ENCODE measurements around the gene PARD3. TPM values are rescaled to one million over a fixed set of nuclear protein-coding genes. Genes with fewer than 3 reads are reported as not detected.
A peak's percentile ranks its signal among the peaks of the same experiment; 100 is the strongest.
"Not testable (repeated sequence)": the region's sequence is repeated elsewhere in the genome, so short reads cannot be mapped to it uniquely, and the experiment has no call there.

PARD3 gene
- total RNA-seq, 1 experiment from 2014 or later, result 29.7 TPM

DNA sequence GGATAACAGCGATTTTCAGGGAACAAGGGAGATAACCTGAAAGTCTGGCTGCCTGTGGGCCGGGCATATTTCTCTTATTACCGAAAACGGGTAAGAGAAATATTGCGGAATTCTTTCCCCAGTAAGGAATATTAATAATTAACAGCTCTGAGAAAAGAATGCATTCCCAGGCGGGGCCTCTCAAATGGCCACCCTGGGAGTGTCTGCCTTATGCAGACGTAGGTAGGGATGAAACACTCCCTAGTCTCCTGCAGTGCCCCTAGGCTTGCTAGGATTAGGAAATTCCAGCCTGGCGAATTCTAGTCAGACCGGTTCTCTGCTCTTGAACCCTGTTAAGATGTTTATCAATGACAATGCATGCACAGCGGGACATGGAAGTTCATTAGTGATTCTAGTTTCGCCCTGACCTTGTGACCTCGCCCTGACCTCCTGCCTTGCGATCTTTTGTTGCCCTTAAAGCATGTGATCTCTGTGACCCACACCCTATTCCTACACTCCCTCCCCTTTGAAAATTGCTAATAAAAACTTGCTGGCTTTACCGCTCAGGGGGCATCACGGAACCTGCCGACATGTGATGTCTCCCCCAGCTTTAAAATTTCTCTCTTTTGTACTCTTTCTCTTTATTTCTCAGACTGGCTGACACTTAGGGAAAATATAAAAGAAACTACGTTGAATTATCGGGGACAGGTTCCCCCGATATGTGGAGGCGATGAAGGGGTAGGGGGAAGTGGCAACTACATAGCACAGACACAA is 387.8 kb downstream of the PARD3 start:
- not testable (repeated sequence) for DNase-seq (ENCODE audit: low read depth)

DNA sequence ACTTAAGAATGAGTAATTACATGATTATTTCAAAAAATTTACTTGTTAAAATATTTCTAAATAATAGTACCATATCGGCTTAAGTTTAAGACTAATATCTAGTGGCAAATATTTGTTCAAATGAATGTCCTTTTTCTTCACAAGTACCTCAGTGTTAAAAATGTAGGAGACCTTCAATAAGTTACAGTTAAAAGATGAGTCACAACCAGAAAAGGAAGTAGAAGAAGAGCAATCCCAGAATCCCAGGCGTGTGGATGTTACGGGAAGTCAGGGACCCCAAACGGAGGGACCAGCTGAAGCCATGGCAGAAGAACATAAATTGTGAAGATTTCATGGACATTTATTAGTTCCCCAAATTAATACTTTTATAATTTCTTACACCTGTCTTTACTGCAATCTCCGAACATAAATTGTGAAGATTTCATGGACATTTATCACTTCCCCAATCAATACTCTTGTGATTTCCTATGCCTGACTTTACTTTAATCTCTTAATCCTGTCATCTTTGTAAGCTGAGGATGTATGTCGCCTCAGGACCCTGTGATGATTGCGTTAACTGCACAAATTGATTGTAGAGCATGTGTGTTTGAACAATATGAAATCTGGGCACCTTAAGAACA is 388.4 kb downstream of the PARD3 start:
- DNase-seq (ENCODE audit: low read depth), result not testable (repeated sequence)

DNA sequence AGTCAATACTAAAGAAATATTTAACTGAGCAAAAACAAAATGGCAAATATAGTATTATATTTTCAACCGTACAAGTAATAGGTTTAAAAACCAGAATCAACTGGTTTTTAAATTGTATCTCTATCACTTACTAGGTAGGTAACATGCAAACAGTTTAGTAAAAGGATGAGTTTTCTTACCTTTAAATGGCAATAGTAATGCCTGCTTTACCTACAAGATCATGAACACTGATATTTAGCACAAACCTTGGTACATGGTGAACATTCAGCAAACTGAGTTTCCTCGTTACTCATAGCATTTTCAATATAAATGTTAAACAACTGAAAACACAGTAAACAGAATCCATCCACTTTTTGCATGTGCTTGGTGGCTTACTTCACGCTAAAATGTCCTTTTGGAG is 389.1 kb downstream of the PARD3 start:
- DNase-seq (ENCODE audit: low read depth), result no peak

DNA sequence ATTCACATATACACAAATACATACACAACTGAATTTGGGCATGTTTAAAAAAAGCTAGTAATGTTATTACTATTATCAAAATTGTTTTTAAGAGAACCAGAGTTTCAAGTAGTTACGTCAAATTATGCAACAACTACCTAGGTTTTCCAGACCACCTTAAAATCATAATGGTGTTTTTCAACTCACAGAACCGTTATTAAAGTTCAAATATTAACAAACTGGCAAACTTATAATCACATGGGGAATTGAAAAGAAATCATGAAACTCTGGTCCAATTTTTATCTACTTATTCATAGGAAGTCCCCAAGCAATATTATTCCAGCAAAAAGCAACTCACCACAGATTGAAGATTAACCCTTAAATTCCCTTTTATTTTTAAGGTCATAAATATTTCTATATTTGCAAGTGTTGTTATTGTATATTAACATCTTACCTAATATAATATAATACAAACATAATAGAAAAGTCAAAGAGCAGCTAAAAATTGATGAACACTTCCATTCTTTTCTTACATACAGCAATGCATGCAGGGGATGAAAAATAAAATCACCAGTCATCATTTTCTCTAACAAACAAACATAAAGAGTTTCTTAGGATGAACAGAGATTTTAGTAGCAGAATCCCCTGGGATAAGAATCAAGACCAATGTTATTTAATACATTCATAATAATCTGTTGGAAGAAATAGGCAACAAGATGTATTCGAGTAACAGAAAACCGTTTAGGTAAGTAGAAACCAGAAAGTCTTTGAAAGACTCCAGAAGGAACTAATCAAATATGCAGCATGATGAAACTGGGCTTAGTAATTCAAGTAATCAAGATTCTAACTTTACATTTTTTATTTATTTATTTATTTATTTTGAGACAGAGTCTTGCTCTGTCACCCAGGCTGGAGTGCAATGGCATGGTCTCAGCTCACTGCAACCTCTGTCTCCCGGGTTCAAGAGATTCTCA is 391.1 kb downstream of the PARD3 start:
- DNase-seq (ENCODE audit: low read depth), result no peak

DNA sequence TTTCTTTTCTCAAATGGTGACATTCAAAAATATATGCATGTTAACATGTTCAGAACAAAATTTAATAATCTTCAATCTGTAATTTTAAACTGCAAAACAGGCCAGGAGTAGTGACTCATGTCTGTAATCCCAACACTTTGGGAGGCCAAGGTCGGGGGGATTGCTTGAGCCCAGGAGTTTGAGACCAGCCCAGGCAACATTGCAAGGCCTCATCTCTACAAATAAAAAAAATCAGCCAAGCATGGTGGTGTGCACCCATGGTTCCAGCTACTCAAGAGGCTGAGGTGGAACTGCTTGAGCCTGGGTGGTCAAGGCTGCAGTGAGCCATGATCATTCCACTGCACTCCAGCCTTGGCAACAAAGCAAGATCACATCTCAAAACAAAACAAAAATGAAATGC is 394.3 kb downstream of the PARD3 start:
- DNase-seq (ENCODE audit: low read depth), result no peak

DNA sequence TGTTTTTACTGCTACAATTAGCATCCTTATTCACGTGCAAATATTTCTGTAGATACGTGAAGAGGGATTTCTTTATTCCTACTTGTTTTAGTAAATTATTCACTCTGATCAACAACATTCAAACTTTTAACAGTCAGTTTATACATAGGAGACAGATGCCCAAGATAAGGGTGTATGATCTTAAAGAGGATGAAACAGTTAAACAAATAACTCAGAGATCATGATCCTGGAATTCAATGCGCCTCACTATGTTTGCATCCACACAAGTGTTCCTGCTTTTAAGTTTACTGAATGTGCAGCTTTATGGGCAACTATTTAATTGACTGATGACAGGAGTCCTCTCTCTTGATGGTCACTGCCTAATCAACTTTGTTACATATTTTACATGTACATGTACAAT is 394.8 kb downstream of the PARD3 start:
- no peak for DNase-seq (ENCODE audit: low read depth)

DNA sequence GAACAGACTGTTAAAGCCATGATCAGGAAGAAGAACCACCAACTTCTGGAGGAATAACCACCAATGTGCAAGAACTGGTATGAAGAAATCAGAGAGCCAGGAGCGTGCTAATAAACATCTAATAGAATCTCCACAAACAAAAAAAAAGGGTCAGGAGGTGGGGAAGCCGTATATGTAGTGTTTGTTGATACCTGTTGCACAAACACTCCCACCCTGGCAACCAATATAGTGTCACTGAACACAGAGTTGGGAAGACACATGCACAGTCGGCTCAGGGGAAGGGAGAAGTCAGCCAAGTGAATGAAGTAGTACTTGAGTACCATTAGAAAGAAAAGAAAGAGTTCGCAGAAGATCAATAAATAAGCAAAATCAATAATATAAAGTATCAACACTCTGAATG is 400.1 kb downstream of the PARD3 start:
- no peak for DNase-seq (ENCODE audit: low read depth)

DNA sequence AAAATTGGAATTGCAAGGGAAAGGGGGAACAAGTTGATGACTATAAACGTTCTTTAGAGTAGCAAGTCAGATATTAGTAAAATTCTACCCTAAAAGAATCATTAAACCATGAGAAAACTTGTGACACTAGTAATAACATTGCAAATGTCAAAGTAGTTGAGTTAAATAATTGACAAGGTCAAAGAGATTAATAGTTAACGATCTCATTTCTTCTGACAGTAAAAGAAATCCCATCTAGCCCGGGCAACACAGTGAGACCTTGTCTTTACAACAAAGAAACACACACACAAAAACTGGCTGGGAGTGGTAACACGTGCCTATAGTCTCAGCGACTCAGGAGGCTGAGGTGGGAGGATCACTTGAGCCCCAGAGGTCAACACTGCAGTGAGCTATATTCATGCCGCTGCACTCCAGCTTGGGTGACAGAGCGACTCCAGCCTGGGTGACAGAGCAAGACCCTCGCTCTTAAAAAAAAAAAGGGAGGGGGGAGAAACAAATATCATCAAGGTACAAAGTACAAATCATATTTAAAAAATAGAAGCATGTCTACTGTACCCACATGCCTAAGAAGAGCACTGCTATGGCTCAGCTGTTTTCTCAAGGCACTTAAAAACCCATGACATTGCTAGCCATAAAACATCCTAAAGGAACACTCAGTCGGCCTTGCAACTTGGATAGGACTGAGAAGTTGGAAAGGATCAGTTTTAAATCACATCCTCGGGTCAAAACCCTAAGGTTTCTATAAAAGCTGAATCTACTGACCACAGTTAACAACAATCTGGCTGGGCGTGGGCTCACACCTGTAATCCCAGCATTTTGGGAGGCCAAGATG is 401.1 kb downstream of the PARD3 start:
- no peak for DNase-seq (ENCODE audit: low read depth)

DNA sequence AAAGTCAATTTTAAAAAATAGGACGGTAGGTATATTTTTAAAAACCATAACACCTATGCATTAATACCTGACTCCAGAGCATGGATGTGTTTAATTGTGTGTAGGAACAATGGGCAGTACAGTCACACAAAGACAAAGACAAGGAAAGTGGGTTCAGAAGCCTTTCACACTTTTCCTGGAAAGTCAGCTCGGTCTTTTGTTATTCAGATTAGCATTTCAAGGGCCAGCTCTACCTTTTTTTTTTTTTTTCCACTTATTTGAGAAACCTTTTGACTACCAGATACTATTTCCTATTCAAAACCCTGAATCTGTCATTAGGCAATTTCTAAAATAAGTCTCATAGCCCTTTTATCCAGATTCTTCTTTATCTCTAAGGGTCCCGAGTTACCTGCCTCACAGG is 401.9 kb downstream of the PARD3 start:
- DNase-seq (ENCODE audit: low read depth), result no peak

DNA sequence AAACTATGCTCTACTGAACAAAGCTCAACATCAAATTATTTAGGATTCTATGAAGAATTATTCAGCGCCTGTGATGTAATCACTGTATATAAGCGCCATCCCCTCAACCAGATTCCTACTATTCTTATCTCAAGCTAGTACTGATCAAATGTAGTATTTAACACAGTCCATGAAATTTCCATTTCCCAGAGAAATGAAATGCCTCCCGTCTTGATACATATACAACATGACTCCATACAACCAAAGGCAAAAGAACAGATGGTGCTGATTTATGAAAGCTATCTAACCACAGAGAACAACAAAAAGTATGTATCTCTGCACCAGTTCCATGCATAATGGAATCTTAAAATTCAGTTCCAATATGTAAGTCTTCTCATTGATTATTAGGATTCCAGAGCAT is 406.1 kb downstream of the PARD3 start:
- DNase-seq (ENCODE audit: low read depth), result no peak

DNA sequence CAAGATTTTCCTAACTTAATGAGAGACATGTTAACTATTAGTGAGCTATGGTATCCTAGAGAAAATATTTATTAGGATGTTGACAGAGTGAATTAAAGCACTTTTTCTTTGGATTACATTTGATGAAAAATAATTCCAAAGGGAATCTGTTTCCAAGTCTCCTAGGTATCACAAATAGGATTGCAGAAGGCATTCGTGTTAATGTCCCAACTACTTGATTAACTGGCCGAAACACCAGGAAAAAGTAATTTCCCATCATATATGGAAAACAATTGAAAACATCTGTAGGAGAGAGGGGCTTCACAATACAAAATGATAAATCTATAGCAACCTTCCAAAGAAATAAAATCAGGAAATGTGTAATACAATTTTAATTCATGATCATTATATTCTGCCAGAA is 406.7 kb downstream of the PARD3 start:
- no peak for DNase-seq (ENCODE audit: low read depth)

DNA sequence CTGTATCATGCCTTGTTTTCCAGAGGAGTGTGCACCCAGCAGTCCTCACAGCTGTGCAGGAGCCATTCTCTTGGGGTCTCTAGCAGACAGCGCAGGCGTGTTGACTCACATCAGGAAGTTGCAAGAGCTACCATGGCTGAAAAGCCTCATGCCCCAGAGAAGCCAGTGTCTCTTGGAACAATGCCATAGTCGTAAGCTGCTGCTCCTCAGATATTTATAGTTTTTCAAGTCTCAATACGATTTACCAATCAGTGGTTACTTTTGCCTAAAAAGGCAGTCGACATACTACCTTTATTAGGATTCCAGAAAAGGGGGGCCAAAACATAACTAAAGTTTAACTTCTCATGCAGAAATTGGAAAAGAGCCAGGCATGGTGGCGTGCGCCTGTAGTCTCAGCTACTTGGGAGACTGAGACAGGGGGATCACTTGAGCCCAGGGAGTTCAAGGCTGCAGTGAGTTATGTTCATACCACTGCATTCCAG is 407.7 kb downstream of the PARD3 start:
- DNase-seq (ENCODE audit: low read depth), result peak; percentile 4

DNA sequence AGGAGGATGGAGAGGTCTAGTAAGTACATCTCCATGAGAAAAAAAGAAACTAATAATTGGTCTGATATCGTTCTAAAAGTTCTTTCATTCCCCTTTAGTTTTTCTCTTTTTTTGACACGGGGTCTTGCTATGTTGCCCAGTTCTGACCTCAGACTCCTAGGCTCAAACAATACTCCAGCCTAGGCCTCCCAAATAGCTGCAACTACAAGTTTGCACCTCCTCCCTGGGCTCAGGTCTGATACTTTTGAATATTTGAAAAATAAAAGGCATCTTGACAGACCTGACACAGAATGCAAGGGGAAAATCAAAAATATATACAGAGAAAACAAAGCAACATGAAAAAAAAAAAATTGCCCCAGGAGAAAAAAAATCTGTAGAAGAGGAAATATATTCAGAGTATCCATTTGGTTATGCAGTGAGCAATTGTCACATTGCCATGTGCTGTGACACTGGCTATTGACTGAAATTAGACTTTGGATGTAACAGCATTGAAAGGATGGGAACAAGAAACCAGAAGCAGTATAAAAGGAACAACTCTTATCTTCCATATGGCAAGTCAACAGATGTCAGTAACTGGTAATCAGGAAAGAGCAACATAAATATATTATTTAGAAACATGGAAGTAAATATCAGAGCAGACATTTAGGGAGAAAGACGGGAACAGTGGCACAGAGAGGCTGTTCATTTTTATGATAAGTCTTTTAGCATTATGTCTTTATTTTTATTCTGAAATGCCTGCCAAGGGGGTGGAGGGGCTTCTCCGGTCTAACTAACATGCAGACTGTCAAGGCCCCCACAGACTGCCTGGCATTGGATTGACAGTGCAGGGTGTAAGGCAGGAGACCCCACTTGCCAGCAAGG is 408.4 kb downstream of the PARD3 start:
- DNase-seq (ENCODE audit: low read depth), result no peak

DNA sequence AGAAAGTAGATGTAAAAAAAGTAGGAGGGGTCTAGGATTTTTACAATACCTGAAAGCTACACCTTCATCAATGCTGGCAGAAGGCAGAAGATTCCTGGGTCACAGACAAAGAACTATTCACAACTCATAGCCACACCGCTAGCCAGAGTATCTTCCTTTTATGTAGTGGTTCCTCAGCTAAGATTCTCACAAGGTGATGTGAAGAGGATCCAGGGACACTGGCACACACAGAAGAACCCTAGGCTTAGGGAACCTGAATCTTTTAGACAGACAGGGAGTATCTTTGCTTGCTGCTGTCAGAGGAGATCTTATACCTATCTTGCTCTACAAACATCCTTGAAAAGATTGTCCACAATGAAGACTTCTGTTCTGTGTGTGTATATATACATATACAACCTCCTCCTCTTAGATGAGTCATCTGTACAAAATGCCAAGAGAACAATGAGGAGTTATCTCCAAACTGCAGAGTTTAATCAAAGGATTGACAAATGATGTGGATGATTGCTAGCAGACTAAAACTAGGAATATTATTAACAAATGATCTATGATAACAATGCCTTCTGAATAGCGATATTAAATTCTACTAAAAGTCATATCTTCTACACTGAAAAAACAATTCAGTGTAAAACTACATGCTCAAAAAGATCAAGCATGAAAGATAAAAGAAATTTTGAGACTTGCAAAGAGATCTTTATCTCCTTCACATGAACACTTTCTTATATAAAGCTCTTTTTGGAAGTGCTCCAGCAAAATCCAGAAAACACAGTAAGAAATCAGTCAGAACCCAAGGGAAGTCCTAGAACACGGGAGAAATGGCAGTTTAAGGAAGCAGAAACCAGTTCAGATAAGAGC is 409.3 kb downstream of the PARD3 start:
- peak; percentile 13 for DNase-seq (ENCODE audit: low read depth)

DNA sequence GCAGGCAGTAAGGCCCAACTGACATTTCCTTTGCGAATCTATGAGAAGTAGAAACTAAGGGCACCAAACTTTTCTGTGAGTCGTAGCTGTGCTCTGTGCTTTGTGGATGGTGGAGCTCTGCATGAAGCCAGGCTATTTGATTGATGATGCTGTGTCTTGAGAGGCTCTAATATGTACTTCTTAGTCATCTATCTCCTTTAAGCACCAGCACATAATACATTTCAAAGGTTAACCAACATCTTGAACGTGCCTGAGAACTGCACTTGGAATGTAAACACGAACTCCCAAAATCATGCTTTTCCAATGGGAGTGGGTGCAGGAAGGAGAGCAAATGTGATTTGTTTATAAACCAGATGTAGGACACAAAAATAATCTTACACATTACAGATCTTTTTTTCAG is 411.6 kb downstream of the PARD3 start:
- no peak for DNase-seq (ENCODE audit: low read depth)

DNA sequence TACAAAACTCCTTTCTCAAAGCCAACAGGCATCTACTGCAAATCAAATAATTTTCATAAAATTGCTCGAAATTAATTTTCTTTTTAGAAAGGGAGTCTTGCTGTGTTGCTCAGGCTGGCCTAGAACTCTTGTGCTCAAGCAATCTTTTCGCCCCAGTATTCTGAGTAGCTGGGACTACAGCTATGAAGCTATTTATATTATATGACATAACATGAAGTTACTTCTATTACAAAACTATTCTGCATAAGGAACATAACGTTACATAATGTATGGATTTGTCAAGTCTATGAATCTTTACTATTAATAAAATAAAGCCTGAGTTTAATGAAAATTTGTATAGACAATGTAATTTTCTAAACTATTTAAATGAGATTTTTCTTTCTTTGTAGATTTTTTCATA is 415.0 kb downstream of the PARD3 start:
- DNase-seq (ENCODE audit: low read depth), result no peak

DNA sequence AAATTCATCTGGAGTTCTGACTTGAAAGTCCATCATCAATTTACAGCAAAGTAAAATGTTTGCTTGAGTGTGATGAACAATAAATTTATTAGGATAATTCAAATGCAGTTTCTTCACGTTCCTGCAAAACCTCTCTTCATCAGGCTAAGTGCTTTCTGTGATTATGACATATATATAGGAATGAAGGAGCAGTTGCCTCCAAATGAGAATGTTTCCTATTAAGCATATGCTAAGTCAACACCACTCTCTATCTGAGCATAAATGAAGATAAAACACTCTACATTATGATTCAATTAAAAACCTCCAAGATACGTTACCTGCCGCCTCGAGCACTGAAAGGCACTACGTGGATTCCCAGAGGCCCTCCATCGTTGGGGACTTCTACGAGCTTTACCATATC is 416.1 kb downstream of the PARD3 start:
- no peak for DNase-seq (ENCODE audit: low read depth)

DNA sequence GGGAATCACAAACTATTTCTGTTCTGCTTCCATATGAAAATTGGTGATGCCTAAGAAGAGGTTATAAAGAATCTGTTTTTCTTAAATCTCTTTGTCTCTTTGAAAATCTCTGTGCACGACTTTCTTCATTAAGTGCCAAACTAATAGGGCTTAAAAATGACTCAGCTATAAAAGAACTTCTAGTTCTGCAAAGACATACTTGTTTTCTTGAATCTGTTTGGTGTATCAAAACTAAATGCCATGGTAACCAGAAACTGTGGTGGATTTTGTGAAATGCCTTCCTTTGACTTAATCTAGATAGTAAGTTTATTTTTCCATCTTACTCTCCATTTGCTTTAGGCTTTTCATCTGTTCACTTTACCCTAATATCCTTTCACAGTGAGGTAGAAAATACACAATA is 417.8 kb downstream of the PARD3 start:
- DNase-seq (ENCODE audit: low read depth), result no peak

DNA sequence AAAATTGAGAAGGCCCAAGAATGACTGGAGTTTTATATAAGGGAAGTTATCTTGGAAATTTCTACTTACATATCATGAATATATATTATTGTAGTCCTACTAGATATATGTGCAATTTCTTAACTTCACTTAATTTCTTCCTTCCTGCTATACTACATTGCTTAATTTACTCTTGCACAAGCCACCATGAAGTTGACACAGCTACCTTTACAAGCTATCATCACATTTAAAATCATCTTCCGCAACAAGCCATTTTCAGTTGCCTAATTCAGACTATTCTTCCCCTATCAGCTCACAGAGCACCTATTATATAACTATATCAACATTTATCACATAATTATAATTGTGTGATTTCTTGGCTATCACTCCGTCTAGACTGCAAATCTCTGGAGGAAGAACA is 418.4 kb downstream of the PARD3 start:
- DNase-seq (ENCODE audit: low read depth), result no peak

All from Daoy (cell line).